H1 (cell line): ENCODE results near the gene RNF126. TPM values are rescaled to one million over a fixed set of nuclear protein-coding genes. Genes with fewer than 3 reads are reported as not detected.

Experiments
- ASH2L ChIP-seq: fragments of 200-600, 300-600 bp; sonication (generic); IDR thresholded peaks from one replicate; pipeline ENCODE4 v1.7.1; 2017; ENCODE audit warnings: low read length
- CHD7 ChIP-seq: fragments of 300-600 bp; sonication (generic); IDR thresholded peaks from 2 replicates; pipeline ENCODE4 v1.7.1; 2012; ENCODE audit warnings: low read length, moderate library complexity, mild to moderate bottlenecking, inconsistent platforms; ENCODE audit not compliant: insufficient replicate concordance
- CTCF ChIP-seq, 3 experiments: IDR thresholded peaks; 1 replicate in 2 of 3; 2 replicates in 1 of 3; pipeline versions ENCODE4 v1.5.1 to v1.6.1; 2011; ENCODE audit warnings: low read length in 3 of 3, mild to moderate bottlenecking in 3 of 3, inconsistent platforms in 2 of 3, low read depth in 1 of 3, moderate library complexity in 1 of 3; ENCODE audit not compliant: insufficient read depth in 1 of 3; ENCODE audit errors: control extremely low read depth in 1 of 3
- GTF2F1 ChIP-seq: IDR thresholded peaks from 2 replicates; pipeline ENCODE4 v1.6.1; 2012; ENCODE audit warnings: low read depth, low read length, improper control_type of control experiment, borderline replicate concordance
- JUN ChIP-seq: IDR thresholded peaks from 2 replicates; pipeline ENCODE4 v1.6.1; 2011; ENCODE audit warnings: low read depth, mild to moderate bottlenecking, improper control_type of control experiment, low read length
- NRF1 ChIP-seq: IDR thresholded peaks from 2 replicates; pipeline ENCODE4 v1.6.1; 2011; ENCODE audit warnings: mild to moderate bottlenecking, low read depth, low read length, improper control_type of control experiment
- SAP30 ChIP-seq: fragments of 300-600 bp; sonication (generic); IDR thresholded peaks from 2 replicates; pipeline ENCODE4 v1.7.1; 2012; ENCODE audit warnings: low read length, moderate library complexity, mild to moderate bottlenecking, inconsistent platforms; ENCODE audit not compliant: insufficient read depth, insufficient replicate concordance
- YY1 ChIP-seq: IDR thresholded peaks from 2 replicates; pipeline ENCODE4 v1.6.1; 2011; ENCODE audit warnings: low read depth, mild to moderate bottlenecking, low read length
- polyA plus RNA-seq, 7 experiments: library from polyadenylated mRNA; depleted of rRNA in 3 of 7; stranded (reverse) in 5 of 7; unstranded in 2 of 7; fragments of >200 nt in 5 of 7; fragments of 200-250 nt in 2 of 7; gene quantifications; 1 replicate in 5 of 7; 2 replicates in 1 of 7; 4 replicates in 1 of 7; pipeline versions ENCODE4 v1.2.1 to v1.2.3, GENCODE V29; 2011 to 2013; ENCODE audit warnings: missing spikeins in 2 of 7, mixed read lengths in 2 of 7
- total RNA-seq: library from RNA; stranded (reverse); fragmentation: NEBNext Ultra II Directional; extraction: Animal tissue kit (Norgen Biotek cat#: 25700); gene quantifications from 2 replicates; pipeline ENCODE4 v1.2.1, GENCODE V29; 2021

Gene RNF126
- total and polyA plus RNA-seq, 2 of the 8 experiments (the other 6 are each of a cell fraction or from before 2014, with no cell fraction given) = 21.8 to 68.0 TPM

DNA sequence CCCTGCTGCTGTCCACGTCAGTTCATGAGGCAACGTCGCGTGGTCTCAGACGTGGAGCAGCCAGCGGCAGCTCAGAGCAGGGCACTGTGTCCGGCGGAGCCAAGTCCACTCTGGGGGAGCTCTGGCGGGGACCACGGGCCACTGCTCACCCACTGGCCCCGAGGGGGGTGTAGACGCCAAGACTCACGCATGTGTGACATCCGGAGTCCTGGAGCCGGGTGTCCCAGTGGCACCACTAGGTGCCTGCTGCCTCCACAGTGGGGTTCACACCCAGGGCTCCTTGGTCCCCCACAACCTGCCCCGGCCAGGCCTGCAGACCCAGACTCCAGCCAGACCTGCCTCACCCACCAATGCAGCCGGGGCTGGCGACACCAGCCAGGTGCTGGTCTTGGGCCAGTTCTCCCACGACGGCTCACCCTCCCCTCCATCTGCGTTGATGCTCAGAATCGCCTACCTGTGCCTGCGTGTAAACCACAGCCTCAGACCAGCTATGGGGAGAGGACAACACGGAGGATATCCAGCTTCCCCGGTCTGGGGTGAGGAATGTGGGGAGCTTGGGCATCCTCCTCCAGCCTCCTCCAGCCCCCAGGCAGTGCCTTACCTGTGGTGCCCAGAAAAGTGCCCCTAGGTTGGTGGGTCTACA, 19.8 kb upstream of the RNF126 start (continued):
- no peak for TF ChIP-seq YY1
- no peak for TF ChIP-seq GTF2F1
- no peak for TF ChIP-seq CTCF (IDR thresholded peaks at IDR 0.05; ENCODE audit: control extremely low read depth in 1 of 3, insufficient read depth in 1 of 3, low read depth in 1 of 3, low read length in 3 of 3)
- no peak for TF ChIP-seq JUN
- TF ChIP-seq ASH2L = no peak
- no peak for TF ChIP-seq SAP30
- no peak for TF ChIP-seq NRF1
- no peak for TF ChIP-seq CHD7
